ENCODE measurements around the gene PAXX. TPM values are rescaled to one million over a fixed set of nuclear protein-coding genes. Genes with fewer than 3 reads are reported as not detected.

The PAXX gene
- total RNA-seq, 1 donor from 2014 or later, result 19.8 TPM

DNA sequence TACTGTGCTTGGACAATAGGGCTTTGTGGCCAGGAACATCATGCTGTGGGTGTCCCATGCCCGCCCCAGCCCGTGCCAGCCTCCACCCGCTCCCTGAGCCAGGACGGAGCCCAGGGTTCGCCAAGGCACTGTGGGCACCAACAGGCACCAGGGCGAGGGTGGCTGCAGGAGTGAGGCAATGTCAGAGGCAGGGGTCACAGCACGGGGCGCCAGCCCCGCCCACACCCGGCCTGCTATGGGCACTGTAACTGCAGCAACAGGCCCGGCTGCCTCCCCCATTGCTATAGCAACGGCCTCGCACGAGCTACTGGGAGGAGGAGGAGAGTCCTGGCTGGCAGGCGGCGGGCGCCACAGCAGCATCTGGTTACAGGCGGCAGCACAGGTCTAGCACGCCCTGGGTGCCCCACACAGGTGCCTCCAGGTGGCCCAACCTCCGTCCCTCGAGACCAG, 33.3 kb downstream of the PAXX start:
- intact Hi-C loops (cut with micrococcal nuclease), result no loop called here
- Histone ChIP-seq H3K4me1 (peaks cover 31% of the 10 kb centered on the region), H3K27me3 (ENCODE audit: low read depth) (no peaks in the 10 kb centered on the region), H3K36me3 (peaks cover 9% of the 10 kb centered on the region), H3K9me3 (replicated peaks) (no peaks in the 10 kb centered on the region), H3K27ac (replicated peaks) (no peak overlapping the region), H3K4me3 (no peak overlapping the region)
- no peak for DNase-seq
- TF ChIP-seq, protein P1, sequence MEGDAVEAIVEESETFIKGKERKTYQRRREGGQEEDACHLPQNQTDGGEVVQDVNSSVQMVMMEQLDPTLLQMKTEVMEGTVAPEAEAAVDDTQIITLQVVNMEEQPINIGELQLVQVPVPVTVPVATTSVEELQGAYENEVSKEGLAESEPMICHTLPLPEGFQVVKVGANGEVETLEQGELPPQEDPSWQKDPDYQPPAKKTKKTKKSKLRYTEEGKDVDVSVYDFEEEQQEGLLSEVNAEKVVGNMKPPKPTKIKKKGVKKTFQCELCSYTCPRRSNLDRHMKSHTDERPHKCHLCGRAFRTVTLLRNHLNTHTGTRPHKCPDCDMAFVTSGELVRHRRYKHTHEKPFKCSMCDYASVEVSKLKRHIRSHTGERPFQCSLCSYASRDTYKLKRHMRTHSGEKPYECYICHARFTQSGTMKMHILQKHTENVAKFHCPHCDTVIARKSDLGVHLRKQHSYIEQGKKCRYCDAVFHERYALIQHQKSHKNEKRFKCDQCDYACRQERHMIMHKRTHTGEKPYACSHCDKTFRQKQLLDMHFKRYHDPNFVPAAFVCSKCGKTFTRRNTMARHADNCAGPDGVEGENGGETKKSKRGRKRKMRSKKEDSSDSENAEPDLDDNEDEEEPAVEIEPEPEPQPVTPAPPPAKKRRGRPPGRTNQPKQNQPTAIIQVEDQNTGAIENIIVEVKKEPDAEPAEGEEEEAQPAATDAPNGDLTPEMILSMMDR (IDR thresholded peaks at IDR 0.05; ENCODE audit: borderline replicate concordance), result no peak

DNA sequence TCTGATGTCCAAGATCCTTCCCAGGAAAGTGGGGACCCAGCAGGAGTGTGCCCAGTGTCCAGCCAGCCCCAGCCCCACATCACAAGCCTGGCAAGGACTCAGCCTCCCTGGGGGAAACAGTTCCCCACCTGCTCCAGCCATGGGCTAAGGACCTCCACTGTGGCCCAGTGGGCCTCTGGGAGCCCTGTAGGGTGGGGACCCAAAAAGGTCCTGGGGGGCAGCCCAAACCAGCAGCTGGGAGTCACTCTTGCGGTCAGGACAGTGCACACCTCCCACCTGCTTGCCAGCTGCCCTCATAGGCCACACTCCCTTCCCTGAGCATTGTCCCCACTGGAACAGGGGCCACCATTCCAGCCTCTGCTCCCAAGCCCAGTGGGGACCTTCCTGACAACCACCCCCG, 34.2 kb downstream of the PAXX start:
- no peak overlapping the region for H3K27ac ChIP-seq (replicated peaks)
- no peaks in the 10 kb centered on the region for H3K9me3 ChIP-seq (replicated peaks)
- no peaks in the 10 kb centered on the region for H3K27me3 ChIP-seq (ENCODE audit: low read depth)
- intact Hi-C loops (cut with micrococcal nuclease), result no loop called here
- TF ChIP-seq, protein P1 (IDR thresholded peaks at IDR 0.05; ENCODE audit: borderline replicate concordance), result no peak
- DNase-seq, result no peak
- peaks cover under 1% of the 10 kb centered on the region for H3K36me3 ChIP-seq
- peaks cover 31% of the 10 kb centered on the region for H3K4me1 ChIP-seq
- peak overlapping the region; percentile 77 for H3K4me3 ChIP-seq

DNA sequence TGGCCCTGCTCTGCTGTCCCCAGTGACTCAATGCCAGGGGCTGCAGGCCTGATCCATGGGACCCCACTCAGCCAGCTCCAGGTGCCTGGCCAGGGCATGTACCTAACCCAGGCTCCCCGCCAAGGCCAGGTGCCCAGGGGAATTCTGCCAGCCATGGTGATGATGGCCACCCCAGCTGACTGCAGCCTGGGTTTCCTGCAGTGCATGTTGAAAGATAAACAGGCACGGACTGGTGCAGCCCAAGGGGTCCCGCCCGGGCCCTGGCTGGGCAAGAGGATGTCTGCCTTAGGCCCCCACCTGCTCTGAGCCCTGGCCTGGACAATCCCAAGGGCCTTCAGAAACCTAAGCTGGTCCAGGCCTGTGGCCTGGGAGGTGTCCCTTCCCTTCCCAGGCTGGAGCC, 34.6 kb downstream of the PAXX start:
- intact Hi-C loops (cut with micrococcal nuclease), result no loop called here
- no peaks in the 10 kb centered on the region for H3K36me3 ChIP-seq
- no peaks in the 10 kb centered on the region for H3K27me3 ChIP-seq (ENCODE audit: low read depth)
- H3K4me1 ChIP-seq, result peaks cover 31% of the 10 kb centered on the region
- DNase-seq, result no peak
- peak overlapping the region; percentile 49 for H3K27ac ChIP-seq (replicated peaks)
- peak overlapping the region; percentile 77 for H3K4me3 ChIP-seq
- no peaks in the 10 kb centered on the region for H3K9me3 ChIP-seq (replicated peaks)
- TF ChIP-seq, protein P1 (IDR thresholded peaks at IDR 0.05; ENCODE audit: borderline replicate concordance), result no peak

DNA sequence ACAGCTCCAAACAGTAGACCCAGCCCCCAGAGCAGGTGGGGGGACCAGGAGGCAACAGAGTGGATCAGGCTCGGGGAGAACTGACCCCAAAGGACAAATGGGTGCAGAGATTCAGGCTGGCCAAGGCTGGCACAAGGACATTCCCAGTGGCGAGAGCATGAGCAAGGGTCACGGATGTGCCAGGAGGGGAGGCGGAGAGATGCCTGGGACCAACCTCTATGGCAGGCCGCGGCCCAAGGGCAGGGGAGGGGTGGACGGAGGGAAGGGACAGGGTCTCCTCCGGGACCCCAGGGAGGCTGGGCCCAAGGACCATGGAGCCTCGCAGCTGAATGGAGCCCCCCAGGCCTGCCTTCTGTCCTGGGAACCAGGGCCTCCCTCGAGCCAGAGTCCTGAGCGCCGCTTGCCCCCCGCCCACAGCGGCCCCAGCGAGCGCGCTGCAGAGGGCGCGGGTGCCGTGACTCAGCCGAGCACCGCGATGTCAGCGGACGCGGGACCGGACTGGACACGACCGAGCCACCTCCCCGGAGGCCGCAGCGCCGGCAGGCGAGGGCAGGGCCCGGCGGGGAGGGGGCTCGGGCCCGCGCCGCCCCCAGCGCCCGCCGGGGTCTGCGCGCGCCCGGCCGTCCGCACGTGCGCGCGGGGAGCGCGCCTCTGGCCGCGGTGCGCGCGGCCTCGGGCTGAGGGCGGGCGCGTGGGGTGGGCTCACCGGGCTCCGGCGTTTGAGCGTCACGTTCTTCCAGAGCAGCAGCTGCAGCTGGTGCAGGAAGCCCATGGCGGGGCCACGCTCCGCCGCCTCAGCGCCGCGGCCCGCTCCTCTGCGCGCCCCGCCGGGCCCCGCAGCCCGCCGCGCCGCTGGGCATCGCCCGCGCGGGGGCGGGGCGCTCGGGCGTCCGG, 35.4 kb downstream of the PAXX start, which contains the start of gene ABCA2:
ABCA2 (minus strand) TSS at position 869 of the 894 bp plus-strand sequence; CDS start at position 772, 97 bp downstream.
- Histone ChIP-seq H3K27me3 (ENCODE audit: low read depth) (no peaks in the 10 kb centered on the region), H3K27ac (replicated peaks) (peak within 1 kb of the TSS; percentile 66), H3K4me1 (peaks cover 31% of the 10 kb centered on the region), H3K9me3 (replicated peaks) (no peaks in the 10 kb centered on the region), H3K4me3 (peak within 1 kb of the TSS; percentile 77), H3K36me3 (no peaks in the 10 kb centered on the region)
- intact Hi-C loops (cut with micrococcal nuclease), result no loop called here
- TF ChIP-seq, protein P1 (IDR thresholded peaks at IDR 0.05; ENCODE audit: borderline replicate concordance), result no peak
- no peak for DNase-seq

DNA sequence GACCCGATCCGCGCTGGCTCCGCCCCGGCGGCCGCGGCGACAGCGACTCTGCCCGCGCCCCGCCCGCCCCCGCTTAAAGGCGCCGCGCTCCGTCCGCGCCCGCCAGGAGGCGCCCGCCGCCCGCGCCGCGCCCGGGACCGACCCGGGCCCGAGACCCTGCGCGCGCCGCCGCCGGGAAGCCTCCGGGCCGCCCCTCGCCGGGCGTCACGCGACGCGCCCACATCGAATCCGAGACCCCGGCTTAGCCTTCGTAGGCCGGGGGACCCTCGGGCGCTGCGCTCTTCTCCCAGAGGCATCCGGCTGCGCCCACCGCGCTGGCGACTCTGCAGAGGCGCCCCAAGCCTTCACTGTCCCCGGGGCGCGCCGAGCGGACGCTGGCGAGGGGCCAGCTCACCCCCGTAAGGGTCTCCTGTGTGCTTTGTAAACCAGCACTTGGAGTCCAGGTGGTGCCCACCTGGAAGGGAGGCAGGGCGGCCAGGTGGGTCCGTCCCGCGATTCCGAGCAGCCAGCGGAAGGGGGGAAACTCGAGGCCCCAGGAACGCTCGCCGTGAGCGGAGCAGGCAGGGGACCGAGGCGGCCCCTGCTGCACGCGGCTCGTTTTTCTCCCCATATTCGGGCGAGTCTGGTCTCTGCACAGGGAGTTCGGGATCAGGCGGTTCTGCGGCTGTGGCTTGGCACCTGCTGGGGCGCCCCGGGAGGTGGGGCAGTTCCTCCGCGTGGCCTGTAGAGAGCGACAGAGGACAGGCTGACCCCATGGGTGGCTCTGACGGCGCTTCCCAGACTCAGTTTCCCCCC, 36.2 kb downstream of the PAXX start:
- intact Hi-C loops (cut with micrococcal nuclease), result no loop called here
- peak; percentile 77 for DNase-seq
- Histone ChIP-seq H3K4me3 (peak overlapping the region; percentile 77), H3K27me3 (ENCODE audit: low read depth) (no peaks in the 10 kb centered on the region), H3K36me3 (no peaks in the 10 kb centered on the region), H3K4me1 (peaks cover 31% of the 10 kb centered on the region), H3K9me3 (replicated peaks) (no peaks in the 10 kb centered on the region), H3K27ac (replicated peaks) (peak overlapping the region; percentile 66)
- TF ChIP-seq, protein P1 (IDR thresholded peaks at IDR 0.05; ENCODE audit: borderline replicate concordance), result no peak

Measured in left ventricle myocardium inferior (tissue), 1 donor.